ENCODE results near the gene RNF212.
"Not testable (repeated sequence)": the region's sequence is repeated elsewhere in the genome, so short reads cannot be mapped to it uniquely, and the experiment has no call there.

RNF212 gene

DNA sequence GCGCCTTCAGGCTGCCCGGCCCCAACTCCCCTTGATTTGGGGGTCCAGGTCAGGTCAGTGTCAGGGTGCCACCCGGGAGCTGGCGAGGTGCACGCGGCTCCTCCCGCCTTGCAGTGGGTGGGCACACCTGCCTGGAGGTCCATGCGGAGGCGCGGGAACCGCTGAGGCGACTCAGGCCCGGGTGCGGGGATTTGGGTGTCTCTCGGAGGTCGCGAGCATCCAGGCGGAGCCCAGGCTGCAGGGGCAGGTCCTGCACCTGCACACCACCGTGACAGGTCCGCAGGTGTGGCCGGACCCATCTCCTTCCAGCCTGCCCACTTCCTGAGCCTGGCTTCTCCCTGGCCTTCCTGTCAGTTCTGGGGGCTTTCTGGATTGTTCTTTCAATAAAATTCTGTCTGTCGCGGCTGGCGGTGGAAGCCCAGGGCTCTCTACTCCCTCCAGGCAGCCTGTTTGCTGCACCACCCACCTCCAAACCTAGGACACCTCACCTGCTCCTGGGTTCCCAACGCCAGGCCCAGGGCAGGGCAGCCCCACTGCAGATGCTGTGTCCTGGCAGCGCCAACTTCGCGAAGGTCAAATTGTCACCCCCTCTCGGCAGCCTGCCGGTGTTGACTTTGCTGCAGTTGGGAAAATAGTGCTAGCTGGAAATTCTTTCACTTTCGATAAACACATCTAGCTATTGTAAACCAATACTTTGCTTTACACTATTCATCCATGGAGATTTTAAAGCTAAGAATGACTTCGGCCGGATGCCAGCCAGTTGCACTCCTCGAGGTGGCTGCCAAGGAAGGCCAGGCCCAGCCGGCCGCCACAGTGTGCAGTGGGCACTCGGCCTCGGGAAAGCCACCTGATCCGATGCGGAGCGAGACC is 66.0 kb downstream of the RNF212 start:
- no peak for DNase-seq

- not testable (repeated sequence) for DNase-seq
These were observed 66.8 kb downstream of the RNF212 start for GRCh38 chr4:1046581-1047011.

DNA sequence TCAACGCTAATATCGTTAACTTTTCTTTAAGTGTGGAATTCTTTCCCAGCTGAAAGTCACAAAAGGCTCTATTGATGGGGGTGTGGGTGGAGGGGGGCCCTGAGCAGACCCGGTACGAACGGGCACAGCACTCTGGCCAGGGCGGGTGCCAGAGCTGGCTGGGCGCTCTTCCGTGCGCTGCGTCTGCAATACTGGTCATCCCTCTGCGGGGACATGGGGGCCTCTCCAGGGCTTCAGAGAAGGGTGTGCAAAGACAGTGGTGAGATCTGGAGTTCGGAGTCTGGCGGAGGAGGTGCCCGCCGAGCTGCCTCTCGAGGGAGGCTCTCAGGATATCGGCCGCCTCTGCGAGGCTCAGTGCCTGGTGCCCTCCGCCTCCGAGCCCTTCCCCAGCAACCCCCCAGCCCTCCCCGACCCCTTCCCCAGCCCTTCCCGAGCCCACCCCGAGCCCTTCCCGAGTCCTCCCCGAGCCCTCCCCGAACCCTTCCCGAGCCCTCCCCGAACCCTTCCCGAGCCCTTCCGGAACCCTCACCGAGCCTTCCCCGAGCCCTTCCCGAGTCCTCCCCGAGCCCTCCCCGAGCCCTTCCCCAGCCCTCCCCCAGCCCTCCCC is 67.7 kb downstream of the RNF212 start:
- DNase-seq: no peak

DNA sequence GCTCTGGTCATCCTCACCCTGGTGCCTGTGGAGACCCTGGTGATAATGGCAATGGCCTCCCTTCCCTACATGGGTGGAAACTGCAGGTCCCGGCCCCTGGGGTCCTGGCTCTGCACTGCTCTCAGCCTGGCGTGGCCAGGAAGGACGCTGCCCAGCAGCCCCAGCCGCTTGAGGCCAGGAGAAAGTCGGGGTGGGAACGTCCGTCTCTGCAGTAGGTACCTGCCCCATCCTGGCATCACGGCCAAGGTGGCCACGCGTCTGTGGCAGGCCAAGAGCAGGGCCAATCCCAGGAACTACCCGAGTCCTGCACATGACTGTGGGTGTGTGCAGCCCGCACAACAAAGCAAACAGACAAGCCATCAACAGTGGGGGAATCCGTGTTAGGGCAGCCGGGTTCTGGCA is 68.2 kb downstream of the RNF212 start:
- no peak for DNase-seq

- no peak for DNase-seq
These were observed 68.7 kb downstream of the RNF212 start for GRCh38 chr4:1044469-1045192.

DNA sequence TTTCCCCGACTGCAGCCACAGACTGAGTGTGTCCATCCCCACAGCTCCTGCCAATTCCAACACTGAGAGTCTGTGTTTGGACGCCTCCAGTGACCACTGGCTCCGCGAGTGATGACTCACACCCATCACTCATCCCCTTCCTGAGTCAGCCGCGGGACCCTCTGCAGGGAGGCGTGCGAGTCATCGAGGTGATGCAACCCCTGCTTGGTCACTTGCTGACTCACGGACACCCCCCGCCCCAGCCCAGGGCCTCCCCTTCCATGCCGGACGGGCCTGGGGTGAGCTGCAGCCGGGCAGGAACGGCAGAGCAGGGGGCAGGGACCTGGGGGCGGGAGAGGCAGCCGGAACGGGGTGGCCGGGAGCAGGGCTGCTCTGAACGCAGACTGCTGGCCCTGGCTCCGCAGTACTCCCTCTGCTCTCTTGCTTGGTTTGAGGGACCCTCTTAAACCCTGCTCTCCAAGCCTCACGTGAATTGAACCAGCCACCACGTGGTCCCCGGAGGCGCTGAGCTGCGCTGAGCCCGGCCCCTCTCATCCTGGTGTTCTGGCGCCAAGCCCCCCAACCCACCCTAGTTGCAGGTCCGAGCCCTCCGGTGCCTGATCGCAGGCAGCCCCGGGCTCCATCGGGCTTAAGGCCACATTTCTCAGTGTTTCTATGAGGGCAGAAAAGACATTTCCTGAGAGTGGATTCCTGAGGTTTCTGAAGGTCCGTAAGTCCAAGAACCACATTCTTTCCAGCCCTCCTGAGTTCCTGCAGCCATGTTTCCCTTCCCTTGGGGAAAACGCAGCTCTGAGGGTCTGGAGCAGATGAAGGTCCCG is 69.5 kb downstream of the RNF212 start:
- no peak for DNase-seq

- DNase-seq: no peak
These were observed 70.2 kb downstream of the RNF212 start for GRCh38 chr4:1043162-1043561.

GRCh38 chr4:1042352-1043055 is 70.9 kb downstream of the RNF212 start:
- no peak for DNase-seq

GRCh38 chr4:1041936-1042330 is 71.4 kb downstream of the RNF212 start:
- no peak for DNase-seq

GRCh38 chr4:1041147-1041935 is 72.0 kb downstream of the RNF212 start:
- no peak for DNase-seq

- DNase-seq: no peak
These were observed 72.8 kb downstream of the RNF212 start for GRCh38 chr4:1040344-1041146.

DNA sequence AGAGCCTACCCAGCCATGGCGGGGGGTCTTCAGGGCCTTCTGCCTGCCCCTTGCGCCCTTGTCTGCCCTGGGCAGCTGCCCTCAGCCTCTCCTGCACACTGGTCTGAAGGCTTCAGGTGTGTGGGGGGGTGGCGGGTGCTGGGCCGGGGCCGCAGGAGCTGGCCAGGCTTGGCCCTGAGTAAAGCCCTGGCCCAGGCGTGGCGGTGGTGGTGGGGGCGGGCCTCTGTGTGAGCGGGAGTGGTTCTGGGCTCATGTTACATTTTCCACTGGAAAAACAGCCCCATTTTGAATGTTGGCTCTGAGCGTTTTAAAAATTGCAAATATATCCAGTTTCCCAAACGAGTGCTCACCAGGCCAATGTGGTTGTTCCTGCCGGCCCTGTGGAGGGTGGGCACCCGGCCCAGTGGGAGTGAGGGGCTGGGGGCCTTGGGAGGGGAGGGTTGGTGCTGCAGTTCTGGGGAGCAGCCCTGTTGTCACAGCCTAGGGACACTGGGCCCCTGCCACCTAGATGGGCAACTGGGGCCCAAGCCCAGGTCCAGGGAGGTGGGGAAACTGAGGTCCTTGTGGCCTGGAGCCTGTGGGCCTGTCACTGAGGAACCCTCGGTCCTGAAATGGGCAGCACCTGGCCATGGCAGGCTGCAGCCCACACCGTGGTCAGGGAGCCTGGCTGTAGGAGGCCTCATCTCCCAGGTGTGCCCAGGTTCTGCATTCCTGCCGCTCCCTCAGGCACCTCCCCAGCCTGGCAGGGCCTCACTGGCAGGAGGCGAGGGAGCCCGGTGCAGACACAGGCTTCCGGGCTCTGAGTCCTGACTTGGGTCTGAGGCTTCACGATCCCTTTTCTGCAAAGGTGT is 73.6 kb downstream of the RNF212 start:
- no peak for DNase-seq

- no peak for DNase-seq
These were observed 74.3 kb downstream of the RNF212 start for GRCh38 chr4:1038948-1039492.

- no peak for DNase-seq
These were observed 76.2 kb downstream of the RNF212 start for GRCh38 chr4:1036976-1037810.

DNA sequence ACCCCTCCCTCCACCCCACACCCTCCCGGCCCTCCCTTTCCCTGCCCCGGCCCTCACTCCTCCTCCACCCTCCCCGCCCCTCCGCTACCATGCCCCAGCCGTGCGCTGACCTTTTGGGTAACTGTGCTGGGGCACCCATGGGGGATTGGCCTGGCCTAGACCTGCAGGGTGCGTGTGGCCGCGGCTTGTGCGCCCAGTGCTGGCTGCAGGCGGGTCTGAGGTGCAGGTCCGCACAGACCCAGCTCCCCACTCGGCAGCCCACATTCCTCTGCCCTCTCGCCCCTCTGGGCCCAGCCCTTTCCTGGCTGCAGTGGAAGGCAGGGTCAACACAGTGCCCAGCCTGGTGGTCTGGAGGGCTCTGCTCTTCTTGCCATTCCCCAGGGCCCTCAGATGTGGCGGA is 77.3 kb downstream of the RNF212 start:
- DNase-seq: no peak

DNA sequence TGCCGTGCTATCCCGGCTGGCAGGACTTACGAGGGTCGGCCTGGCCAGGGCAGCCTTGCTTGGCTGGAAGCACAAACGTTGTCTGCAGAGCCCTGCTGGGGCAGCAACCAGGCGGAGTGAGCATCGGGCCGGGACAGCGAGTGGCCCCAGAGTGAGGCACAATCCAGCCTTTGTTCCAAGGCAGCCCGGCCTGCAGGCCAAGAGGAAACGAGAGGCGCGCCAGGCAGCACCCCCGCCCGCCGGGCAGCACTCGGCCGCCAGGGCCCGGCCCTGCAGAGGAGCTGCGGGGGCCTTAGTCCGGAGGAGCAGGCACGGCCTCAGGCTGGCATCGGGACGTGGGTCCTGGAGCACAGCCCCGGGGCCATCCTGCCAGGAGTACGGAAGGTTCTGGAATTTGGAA is 77.9 kb downstream of the RNF212 start:
- DNase-seq: no peak

- DNase-seq: no peak
These were observed 79.4 kb downstream of the RNF212 start for GRCh38 chr4:1033840-1034551.

DNA sequence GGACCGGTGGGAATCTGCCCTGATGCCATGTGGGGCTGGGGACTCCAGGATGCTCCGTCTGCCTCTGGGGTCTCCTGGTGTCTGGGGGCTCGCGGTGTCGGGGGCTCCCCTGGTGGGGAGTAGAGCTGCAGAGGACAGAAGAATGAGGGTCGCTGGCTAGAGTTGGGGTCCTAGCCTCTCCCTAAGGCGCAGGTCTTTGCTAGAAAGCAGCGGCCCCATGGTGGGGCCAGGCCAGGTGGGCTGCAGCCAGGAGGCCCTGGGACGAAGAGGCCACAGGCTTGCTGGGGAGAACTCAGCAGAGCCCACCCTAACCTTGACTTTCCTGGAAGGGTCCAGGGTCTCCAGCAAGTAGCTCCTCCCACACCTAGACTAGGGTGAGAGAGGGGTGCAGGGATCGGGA is 80.5 kb downstream of the RNF212 start:
- DNase-seq: no peak

All from NCI-H524 treated with DMSO at 0.1 percent for 48 hours (cell line).